Fibroblast of skin of right biceps (primary cell): ENCODE measurements around the gene TIFAB.

Source experiments
- DNase-seq: peaks from one replicate; pipeline ENCODE4 v3.0.0-alpha.2; 2013

The TIFAB gene

DNA sequence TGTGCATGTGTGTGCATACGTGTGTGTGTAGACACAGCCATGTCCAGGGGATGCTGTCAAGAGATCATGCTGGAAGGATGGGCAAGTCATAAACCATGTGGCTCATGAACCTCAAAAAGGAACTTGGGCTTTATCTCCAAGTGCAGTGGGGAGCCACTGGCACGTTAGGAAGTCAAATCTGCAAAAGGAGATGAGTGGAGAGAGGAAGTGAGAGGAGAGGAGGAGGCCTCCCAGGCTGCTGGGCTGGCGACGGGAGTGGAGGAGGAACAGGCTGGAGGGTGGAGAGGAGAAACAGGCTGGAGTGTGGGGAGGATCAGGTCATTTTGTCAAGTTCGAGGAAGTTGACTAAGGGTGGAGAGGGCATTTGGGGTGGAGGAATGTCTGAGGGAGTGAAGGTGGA, 29.2 kb upstream of the TIFAB start:
- no peak for DNase-seq

DNA sequence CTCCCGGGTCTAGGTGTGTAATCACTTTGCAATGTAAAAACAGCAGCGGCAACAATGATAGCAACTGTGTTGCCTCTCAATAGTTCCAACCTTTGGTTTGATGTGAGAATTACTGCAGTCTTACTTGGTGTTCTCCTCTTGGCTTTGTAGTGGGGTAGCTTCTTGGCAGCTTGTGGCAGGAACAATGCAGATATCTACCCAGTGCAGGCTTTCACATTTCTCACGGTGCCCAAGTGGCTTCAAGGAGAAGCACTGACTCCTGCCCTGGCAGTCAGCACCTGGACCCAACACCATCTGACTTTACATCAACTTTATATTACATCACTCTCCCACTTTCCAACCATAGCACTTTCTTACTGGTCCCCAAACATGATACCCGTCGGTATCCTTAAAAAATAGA, 28.4 kb upstream of the TIFAB start:
- DNase-seq: no peak

DNA sequence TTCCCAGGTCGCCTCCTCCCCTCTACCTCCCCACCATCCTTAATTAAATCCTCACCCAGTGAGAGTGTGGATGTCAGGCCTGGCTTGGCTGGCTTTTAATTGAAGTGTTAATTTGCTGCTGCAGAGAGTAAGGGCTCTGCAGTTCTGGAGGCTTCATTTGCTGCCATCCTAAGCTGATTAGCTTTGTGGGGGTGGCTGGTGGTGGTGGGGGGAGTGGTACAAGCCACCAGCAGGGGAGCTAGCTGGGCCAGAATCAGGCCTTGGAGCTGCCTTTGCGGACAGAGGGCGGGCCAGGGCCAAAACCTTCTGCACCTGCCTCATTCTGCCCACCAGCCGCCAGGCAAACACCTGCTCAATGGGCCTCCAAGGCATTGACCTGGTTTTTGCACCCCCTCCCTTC, 26.8 kb upstream of the TIFAB start:
- no peak for DNase-seq

DNA sequence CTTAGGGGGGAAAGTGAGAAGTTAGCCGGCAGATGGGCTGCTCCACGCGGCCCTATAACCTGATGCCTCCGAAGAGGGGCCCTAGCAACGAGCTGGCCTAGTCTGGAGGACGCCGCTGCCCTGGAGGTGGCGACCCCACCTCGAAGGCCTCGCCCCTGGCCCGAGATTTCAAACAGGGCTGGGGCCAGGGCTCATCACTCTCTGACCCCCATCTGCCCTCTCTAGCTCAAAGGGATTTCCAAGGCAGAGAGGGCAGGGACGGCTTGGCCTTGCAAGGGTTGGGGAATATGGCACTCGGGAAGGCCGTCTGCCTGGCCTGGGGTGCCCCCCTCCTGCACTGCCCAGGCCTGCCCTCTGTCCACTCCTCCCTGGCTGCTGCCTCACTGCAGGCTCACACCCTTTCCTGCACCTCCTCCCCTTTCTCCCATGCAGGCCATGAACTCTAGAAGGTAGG, 25.5 kb upstream of the TIFAB start:
- DNase-seq: no peak

DNA sequence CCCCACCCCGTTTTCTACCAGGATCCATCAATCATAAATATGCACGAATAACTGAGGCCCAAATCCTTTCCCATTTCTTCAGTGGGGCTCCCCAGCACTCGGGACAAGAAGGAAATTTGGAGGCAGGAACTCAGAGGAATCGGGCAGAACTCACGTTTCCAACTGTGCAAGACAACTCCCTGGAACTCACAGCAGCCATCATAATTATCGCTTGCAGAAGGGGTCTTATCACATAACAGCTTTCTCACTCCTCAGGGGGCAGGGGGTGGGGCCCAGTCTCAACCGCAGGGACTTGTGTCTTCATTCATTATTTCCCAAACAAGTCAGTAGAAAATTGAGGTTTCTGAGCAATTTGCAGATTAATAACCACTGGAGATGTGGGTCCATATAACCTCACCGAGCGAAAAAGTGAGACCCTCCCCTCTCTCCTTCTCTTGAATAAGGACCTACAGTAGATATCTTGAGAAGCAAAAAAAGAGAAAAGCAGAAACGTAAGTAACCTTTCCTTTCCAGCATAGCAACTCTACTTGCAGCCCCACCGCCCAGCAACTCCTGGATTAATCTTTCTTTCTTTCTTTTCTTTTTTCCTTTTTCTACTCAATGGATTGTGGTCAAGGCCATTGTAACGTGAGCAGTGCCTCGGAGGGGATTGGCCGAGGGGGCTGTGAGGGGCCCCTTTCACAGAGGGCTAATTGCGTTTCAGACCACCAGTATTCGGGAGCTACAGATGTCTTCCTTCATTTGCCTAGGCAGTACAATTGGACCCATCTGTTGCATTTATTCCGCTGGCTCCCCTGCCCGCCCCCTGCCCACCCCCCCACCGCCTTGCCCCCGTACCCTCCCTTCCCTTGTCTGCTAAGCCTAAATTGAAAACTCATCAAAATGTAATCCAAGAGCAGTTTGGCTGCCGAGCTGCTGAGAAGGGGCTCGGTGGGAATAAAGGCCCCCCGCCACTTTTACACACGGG, 24.7 kb upstream of the TIFAB start:
- DNase-seq: no peak

DNA sequence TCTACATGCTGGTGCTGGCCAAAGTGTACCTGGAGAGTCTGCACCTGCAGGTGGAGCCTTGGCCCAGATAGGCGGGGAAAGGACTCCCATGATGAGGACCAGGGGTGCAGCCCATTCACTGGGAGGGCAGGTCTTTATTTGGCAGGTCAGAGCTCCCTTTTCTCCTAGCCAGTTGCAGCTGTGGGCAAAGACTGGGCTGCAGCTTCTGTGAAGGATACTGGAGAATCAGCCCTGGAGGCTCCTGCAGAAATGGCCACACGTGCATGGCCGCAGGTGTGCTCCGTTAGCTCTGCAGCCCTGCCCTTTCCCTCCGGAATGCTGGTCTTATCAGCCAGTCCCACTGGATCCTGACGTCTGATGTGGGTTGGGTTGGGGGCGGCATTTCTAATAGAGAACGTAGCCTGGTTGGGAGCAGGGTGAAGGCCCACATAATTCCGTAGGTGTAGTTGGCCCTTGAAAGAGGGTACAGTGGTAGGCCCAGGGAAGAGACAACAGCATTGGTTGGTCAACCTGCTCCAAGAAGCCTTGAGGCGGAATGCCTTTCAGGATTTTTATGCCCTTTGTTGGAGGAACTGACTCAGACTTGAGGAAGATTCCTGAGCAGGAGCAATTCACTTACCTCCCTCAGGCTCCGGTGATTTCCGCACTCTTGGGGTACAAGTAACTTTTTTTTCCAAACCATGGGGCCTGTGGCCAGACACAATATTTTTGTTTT, 22.0 kb upstream of the TIFAB start:
- no peak for DNase-seq

DNA sequence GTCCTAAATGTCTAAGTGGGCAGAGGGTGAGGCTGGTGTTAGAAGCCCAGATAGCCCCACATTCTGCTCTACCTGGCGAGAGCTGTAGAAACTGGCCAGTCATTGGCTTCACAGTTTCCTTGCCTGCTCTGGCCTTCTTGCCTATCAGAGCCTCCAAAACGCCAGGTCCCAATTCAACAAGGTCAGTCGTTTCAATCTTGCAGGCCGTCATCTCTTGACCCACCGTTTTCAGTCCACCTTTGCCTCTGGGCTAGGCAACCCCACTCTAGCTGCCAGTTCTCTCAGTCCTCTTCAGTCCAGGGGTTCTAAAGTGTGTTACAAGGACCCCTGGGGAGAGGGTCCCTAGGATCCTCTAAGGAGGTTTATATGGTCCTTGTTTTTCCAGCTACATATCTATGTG, 20.0 kb upstream of the TIFAB start:
- DNase-seq: no peak

DNA sequence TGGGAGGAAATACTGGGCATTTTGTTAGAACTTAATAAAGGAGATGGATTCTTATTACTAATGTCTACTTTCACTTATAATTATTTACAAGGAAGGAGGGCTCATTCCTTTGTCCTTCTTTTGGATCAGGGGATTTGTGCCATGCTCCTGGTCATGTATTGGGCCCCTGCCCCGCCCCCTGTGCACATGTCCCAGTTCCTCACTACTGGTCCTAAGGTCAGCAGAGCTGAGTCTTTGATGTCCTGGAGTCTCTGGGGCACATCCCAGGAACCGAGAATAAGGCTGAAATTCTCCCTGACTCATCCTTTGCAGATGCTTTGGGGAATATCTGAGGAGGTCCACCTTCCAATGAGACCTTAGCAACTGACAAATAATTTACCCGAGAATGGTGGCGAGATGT, 19.6 kb upstream of the TIFAB start:
- DNase-seq: no peak

DNA sequence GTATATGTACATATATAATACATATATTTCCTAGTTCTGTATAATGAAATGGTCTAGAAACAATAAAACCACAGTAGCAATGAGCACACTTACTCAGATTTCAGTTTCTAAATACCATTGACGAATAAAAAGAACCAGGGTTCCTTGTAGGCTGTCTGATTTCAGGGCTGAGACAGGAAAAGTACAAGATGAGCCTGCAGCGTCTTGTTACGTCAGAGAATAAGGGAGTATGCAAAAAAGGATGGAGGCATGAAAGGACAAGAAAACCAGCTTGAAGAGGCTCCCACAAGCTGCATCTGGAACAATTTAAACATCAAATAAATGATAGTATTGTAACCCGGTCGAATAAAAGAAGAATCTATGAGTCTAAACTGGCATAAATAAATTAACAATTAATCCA, 17.8 kb upstream of the TIFAB start:
- DNase-seq: no peak

DNA sequence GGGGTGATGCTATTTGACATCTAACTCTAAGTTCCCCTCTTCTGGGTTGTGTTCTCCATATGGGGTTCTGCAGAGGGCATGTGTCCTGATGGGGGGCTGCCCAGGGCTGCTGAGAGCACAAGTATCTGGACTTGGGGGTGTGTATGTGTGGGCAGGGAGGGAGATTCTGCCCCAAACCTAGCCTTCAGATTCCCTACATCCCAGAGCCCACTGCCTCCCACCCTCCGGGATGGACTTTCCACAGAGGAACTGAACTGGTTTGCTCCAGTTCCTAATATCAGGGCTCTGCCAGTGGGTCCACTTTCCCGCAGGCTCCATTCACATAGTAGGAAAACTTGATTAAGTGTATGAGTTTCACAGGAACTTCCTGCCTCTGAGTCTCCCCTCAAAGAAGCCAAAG, 16.4 kb upstream of the TIFAB start:
- DNase-seq: no peak

DNA sequence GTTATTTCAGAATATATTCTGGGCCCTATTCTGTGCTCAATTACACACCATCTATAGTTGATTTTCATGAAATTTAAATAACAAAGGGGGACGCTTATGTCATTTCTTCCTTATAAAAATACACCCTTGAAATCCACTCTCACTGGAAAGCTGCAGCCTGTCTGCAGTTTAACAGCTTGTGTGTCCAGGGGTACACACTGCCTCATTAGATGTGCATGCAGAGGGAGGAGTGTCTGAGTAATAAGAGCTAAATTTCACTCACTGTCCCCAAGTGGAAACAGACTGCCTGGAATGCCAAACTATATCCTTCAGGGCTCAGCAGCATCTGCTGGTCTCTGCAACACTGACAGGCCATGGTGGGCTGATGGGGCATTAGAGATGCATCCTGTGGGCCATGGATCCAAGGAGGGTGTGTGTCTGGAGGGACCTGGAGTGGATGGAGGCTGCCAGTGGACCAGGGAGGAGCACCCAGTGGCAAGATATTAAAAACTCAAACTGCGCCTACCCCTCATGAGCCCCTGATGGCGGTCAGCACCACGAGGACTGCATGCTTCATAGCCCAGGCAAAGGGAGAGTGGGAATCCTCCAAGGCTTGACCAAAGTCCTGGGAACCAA, 15.8 kb upstream of the TIFAB start:
- no peak for DNase-seq

DNA sequence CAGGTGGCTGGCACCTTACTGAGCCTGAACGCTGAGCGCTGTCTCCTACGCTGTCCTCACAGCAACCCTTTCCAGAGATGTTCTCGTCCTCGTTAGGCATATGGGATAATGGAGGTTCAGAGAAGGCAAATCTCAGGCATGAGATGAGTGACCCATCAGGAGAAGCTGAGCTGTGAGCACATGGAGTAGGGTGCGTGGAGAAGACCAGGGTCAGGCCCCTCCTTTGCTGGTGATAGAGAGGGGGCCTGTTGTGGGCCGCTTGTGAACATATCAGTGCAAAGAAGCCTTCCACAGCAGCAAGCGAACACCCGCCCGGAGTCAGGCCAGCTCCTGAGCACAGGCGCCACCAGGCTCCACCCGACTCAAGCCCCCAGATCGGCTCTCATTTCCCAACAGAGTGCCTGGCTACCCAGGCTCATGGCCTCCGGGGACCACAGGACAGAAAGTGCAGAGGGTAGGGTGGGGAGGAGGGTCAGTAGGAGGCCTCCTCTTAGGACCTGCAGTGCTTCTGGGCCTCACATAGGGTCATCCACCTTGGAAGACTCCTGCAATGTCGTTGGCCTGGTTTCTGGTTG, 15.0 kb upstream of the TIFAB start:
- no peak for DNase-seq

DNA sequence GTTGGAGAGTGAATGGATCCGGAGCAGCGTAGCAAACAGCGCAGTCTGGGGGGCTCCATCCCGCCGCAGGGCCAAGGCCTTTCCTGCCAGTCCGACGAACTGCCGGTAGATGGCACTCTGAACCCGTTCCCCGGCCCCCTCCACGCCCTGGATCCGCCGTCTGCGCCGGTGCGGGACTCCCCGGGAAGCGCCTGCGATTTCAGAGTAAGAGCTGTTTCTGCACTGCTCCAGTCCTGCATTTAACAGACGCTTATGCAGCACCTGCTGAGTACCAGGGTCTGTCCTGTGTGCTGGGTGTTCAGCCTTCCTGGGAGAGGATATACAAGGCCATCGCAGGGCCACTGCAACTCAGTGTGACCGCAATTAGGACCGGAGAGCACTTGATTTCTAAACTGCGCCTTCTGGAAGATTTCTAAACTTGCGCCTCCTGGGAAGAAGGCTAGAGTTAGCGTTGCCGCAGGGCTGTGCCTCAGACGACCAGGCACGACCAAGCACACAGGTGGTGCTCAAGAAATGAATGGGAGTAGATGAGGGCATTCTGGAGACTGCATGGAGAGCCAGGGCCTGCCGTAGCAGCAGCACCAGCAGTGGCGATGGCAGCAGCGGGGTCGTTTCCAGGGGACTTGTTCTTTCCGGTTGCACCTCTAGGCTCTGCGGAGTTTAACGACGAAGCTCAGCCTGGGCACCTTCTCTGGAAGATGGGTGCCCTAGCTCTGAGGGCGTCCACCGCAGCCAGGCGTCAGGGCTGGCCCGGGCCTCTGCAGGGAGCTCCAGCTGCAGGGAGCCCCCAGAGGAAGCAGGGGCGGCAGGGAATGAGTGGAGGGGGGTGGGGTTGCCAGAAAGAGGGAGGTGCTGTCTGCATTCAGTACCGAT, 14.3 kb upstream of the TIFAB start:
- DNase-seq: peak; percentile 61

DNA sequence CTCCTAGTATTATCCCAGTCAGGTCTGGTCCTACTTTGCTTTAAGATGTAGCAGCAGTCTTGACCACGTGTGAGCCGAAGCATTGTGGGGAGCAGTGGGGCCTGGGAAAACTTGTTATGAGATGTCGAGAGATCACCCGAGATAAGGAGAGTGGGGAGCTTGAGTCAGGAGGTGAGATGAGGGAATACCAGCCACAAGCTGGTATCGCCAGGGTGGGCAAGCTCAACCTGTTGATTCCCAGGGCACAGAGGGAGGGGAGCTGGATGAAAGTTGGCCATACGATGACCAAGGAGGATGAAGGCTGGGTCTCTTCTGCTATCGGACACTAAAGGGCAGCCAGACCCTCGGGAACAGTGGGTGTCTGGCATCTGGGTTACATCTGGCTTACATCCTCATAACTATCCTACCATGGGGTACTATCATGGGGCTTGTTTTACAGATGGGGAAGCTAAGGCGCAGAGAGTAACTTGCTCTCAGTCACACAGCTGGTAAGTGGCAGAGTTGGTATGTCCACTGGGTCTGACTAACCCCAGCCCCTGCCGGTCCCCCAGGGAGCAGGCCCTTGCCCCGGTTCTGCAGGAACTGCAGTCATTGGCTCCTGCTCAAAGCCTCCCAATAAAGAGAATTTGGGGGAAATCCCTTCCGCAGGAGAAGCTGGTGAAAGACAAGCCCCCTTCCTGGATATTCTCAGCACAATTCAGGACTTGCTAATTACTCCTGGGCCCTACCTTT, 13.4 kb upstream of the TIFAB start:
- no peak for DNase-seq

DNA sequence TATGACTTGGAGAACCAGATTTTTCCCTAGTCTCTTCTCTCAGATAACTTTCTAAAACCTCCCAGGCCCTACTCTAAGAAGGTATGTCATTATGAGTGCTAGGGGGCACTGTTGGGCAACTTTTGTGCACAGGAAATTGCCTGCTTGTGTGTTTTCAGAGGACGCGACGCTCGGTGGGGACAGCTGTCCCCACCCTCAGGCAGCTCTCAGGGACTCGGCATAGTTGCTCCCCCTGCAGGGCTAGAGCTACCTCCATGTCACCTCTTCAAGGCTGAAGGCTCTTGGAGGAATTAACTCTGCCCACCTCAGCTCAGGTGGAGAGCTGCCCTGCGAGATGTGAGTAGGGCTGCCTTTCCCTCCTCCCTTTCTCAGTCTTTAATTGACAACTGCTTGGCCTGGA, 10.2 kb upstream of the TIFAB start:
- DNase-seq: peak; percentile 54

DNA sequence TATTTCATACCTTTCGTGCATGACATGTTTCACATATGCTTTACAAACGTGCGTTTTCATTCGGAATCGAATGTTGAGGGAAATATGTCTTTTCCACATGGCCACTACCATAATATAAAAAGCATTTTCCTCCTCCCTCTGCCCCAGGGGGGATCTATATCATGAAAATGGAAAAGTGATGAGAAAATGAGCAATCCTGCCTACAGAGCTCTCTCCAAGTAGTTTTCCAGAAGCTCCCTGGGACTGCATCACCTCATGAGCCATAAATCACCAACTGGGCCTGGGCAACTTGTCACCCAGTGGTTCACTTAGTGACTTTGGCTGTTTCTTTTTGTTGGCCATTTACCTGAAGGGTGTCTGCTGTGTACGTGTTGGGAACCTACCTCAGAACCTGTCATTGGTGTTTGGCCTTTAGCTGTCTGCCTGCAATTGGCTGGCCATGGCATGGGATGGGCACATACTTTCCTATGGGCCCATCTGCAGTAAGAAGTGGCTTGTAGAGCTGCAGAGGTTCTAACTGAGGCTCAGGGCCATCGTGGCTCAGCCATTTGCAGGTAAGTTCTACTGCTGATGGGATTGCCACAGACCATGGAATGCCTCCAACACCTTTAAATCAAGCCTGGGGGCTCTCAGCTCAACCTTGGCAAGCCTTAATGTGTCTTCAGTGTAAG, 9.5 kb upstream of the TIFAB start:
- DNase-seq: no peak

DNA sequence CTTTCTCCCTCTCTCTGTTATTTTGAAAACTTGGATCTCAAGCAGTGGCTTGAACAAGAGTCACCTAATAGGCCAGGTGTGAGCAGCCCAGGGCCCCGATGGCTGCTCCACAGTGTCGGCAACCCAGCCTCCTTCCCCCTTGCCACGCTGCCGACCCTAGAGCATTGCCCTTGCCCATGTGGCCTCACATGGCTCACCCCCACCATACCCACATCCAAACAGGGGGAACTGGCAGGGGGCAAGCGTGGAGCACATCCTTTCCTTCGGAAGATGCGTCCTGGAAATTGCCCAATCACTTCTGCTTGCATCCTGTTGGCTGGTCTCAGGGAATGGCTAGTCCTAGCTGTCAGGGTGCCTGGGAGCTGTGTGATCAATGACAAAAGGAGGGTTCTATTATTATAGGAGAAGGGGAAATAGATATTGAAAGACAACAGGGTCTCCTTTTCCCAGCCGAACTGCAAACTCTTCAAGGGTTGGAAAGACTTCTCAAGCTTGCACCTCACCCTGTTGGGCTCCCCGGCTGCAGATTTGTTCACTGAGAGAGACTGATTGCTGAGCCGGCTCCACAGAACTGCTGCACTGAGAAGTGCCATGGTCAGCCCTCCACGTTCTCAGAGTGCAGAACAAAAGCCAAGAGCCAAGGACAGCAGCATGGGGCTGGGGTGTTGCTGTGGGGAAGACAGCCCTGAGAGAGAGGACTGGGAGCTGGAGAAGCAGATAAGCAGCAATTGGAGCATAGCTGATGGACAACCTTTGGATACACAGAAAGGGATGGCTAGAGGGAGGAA, 8.3 kb upstream of the TIFAB start:
- DNase-seq: no peak

DNA sequence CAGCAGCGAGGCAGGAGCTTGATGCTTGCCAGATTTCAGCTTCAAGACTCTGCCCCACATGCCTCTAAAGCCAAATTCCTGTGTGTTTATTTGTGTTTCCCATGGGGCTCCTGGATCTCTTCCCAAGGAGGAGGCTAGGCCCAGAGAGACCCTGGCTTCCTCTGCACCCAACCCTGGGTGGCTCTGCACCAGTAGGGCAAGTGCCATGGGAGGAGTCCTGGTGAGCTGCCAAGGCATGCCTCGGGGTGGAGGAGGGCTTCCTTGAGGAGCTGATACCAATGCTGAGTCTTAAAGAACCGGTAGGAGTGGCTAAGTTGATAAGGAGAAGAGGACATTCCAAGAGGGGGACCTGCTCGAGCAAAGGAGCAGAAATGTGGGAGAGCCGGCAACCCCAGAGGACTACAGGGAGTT, 6.8 kb upstream of the TIFAB start:
- DNase-seq: peak; percentile 25

DNA sequence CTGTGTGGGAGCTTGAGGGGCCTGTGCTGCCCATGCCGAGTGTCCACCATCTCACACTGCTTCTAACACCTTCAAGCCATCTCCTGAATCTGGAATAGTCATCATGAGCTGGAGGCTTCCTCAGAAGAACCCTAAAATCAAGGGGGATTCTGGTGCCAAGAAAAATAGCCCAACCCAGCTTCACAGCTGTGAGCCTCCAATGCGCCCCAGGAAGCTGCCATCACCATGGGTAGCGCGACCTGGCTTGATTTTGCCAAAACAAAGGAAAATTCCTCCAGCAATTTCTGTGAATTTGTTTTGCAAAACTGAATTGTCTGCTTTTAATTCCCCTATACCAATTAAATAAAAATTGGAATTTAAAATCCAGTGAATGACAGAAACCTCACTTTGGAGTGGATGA, 6.2 kb upstream of the TIFAB start:
- DNase-seq: no peak

DNA sequence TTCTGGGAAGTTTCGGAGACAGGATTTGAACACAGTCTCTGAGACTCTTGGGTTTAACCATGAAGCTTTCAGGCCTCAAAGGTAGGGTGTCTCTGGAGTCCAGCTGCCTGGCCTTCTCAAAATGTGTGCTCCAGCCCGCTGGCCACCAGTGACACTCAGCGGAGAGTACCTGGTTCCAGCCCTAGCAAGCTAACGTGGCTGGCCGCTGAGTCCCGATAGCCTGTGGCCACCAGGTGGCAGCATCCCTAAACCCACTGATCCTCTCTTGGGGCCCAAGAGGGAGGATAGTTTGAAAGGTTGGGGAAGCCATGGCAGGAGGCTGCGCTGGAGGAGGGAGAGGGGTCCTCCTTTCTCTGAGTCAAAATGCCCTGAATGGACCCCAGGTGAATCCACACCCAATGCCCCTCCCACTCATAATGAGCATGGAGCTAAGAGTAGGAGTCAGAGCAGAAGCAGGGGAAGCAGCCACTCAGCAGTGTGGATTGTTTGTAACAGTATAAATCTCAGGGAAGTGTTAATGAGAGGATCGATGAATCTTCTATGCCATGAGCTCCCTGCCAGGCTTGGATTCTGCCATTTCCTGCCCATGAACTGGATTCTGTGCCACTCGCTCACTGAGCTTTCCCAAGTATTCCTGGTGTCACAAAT, 5.4 kb upstream of the TIFAB start:
- DNase-seq: peak; percentile 44
